ENCODE results near the gene PDE4C. TPM values are rescaled to one million over a fixed set of nuclear protein-coding genes. Genes with fewer than 3 reads are reported as not detected.
A peak's percentile ranks its signal among the peaks of the same experiment; 100 is the strongest.

PDE4C gene
- total and polyA plus RNA-seq, 8 donors = 0.12 to 1.3 (median 0.37) TPM; not detected in 1

DNA sequence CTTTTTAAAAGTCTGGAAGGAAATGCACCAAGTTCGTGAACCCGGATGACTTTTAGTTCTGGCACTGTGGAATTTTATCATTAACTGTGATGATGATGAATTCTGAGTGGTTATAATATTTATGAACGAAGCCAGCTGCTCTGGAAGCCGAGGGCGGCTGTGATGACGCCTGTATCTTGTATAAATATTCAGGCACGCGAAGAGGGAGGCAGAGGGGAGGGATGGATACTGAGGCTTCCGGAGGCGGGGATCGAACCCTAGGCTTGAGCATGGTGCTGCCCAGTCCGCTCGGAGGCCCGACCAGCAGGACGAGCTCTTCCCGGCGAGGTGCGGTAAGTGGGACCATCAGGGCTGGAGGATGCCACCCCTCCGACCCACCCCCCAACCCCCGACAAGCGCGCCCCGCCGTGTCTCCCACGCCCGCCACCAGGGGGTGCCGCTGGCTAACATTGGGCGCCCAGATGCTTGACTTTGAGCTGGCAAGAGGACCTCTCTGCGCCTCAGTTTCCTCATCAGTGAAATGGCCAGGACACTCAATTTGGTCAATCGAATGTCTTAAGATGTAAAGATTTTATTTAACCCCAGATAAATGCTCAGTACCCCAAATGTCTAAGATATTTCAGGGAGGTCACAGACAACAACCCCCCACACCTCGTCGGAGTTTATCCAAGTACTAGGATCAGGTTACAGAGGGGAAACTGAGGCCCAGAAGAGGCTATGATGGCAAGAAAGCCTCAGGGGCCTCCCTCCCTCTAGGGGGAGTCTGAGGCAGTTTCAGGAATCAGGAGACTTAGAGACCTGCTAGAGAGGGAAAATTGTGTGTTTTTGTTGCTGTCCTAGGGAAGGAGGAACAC lies 17.9 kb downstream of the PDE4C start:
- DNase-seq = peak in 1 of 6 donors; percentile 48
- TF ChIP-seq, protein P1, sequence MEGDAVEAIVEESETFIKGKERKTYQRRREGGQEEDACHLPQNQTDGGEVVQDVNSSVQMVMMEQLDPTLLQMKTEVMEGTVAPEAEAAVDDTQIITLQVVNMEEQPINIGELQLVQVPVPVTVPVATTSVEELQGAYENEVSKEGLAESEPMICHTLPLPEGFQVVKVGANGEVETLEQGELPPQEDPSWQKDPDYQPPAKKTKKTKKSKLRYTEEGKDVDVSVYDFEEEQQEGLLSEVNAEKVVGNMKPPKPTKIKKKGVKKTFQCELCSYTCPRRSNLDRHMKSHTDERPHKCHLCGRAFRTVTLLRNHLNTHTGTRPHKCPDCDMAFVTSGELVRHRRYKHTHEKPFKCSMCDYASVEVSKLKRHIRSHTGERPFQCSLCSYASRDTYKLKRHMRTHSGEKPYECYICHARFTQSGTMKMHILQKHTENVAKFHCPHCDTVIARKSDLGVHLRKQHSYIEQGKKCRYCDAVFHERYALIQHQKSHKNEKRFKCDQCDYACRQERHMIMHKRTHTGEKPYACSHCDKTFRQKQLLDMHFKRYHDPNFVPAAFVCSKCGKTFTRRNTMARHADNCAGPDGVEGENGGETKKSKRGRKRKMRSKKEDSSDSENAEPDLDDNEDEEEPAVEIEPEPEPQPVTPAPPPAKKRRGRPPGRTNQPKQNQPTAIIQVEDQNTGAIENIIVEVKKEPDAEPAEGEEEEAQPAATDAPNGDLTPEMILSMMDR (IDR thresholded peaks at IDR 0.05) = peak in 3 of 4 donors; percentile 26 to 47 (median 35)
- no peaks in the 10 kb centered on the region for H3K27me3 ChIP-seq
- no peaks in the 10 kb centered on the region for H3K9me3 ChIP-seq
- H3K36me3 ChIP-seq = no peaks in the 10 kb centered on the region
- intact Hi-C loops (cut with DNase I) = no loop called here
- no peak for ATAC-seq
- 14 to 15% methylated on average over 32 of the region's 32 CpGs for WGBS, 2 donors
- no peak overlapping the region for H3K4me3 ChIP-seq
- H3K27ac ChIP-seq = no peak overlapping the region
- FAIRE-seq = no peak
- H3K4me1 ChIP-seq = no peaks in the 10 kb centered on the region

DNA sequence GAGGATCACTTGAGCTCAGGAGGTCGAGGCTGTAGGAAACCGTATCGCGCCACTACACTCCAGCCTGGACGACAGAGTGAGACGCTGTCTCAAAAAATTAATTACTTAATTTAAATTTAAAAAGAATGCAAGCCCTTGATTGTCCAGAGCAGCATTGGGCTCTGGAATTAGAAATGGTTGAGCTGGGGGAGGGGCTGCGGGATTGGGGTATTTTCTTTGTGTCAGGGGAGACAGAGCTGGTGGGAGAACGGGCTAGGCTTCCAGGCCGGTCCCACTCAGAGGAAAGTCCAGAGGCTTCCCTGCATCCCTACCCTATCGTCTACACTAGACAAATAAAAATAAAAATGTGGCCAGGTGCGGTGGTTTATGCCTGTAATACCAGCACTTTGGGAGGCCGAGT lies 20.2 kb downstream of the PDE4C start:
- no peak for ATAC-seq
- H3K4me3 ChIP-seq = no peak overlapping the region
- H3K9me3 ChIP-seq = no peaks in the 10 kb centered on the region
- WGBS, 2 donors = 89% methylated on average over 12 of the region's 12 CpGs
- DNase-seq = no peak
- H3K27ac ChIP-seq = no peak overlapping the region
- peaks cover 0 to 3% (median 0%) of the 10 kb centered on the region in 3 donors for H3K4me1 ChIP-seq
- no peaks in the 10 kb centered on the region for H3K36me3 ChIP-seq
- TF ChIP-seq, protein P1 (IDR thresholded peaks at IDR 0.05) = no peak
- intact Hi-C loops (cut with DNase I) = no loop called here
- FAIRE-seq = no peak
- no peaks in the 10 kb centered on the region for H3K27me3 ChIP-seq

DNA sequence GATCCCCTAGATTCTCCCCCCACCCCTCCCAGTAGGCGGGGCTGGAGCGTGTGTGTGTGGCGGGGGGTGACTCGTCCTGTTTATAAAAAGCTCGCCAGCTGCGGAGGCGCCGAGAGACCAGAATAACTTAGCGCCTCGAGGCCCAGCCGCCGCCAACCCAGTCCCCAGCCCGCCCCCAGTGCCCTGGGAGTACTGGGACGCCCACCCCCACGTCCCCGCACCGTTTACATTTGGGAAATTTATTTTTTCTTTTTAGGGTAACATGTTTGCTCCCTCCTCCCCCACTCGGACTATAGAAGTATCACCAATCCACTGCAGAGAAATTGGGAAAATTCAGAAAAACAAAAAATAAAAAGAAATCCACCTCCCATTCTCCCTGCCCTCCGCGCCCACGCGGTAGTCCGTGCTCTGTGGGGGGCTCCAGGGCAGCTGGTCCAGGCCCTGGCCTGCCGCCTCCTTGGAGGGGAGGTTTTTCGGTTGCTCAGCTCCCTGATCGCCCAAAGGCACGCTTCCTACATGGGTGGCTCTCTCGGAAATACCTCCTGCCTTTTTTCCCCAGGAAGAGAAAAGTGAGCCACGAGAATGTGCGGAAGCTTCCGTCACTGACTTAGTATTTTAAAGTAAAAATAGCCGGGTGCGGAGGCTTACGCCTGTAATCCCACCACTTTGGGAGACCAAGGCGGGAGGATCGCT lies 20.9 kb downstream of the PDE4C start:
- FAIRE-seq (no peak), ATAC-seq (peak; percentile 9 to 43 (median 30)), DNase-seq (peak; percentile 62 to 86 (median 78))
- TF ChIP-seq, protein P1 (IDR thresholded peaks at IDR 0.05) = no peak
- H3K4me1 ChIP-seq = peaks cover 0 to 3% (median 0%) of the 10 kb centered on the region in 3 donors
- H3K27ac ChIP-seq = peak overlapping the region; percentile 60 to 89 (median 87)
- no peaks in the 10 kb centered on the region for H3K36me3 ChIP-seq
- intact Hi-C loops (cut with DNase I) = no loop called here
- peak overlapping the region; percentile 16 to 51 (median 45) for H3K4me3 ChIP-seq
- no peaks in the 10 kb centered on the region for H3K27me3 ChIP-seq
- WGBS, 2 donors = 40 to 43% methylated on average over 32 to 36 of the region's 36 CpGs
- no peaks in the 10 kb centered on the region for H3K9me3 ChIP-seq

DNA sequence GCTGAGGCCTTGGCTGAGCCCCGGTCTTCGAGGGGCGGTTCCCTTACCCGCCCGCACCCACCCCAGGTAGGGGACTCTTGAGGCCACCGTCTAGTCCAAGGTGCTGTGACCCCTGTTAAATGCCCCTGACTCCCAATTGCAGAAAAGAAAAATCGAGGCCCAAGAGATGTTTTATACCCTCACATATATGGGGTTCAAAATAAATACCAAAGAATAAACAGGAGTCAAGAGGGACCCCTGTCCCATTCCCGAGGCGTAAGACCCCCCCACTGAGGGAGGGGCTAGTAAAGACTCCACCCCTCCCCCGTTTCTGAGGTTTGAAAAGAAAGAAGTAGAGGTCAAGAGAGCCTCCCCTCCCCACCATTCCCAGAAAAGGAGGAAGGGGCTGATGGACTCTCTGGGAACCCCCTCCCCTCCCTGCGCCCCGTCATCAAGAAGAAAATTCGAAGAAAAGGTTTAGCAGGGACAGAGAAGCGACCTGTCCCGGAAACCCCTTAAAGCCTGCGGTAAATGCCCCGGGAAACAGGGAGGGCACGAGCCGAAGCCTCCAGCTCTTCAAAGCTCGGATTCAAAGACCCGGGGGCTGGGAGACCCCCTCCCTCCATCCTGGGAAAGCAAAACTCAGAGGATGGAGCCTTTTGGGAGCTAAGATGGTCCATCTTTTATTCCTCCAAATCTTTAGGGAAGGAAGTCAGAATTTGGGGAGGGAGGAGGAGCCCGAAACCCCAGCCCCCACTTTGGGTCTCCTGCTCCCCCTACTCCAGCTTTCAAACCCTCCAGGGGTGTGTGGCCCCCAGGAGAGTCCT lies 21.6 kb downstream of the PDE4C start:
- Histone ChIP-seq H3K27me3 (no peaks in the 10 kb centered on the region), H3K27ac (peak overlapping the region; percentile 60 to 89 (median 87)), H3K36me3 (no peaks in the 10 kb centered on the region), H3K9me3 (no peaks in the 10 kb centered on the region), H3K4me1 (peaks cover 0 to 3% (median 0%) of the 10 kb centered on the region in 3 donors), H3K4me3 (peak overlapping the region; percentile 16 to 51 (median 45))
- 0 to 1% methylated on average over 22 of the region's 22 CpGs for WGBS, 2 donors
- TF ChIP-seq, protein P1 (IDR thresholded peaks at IDR 0.05) = no peak
- peak in 3 of 6 donors; percentile 71 to 74 (median 74) for DNase-seq
- ATAC-seq = peak; percentile 12 to 49 (median 38)
- no peak for FAIRE-seq
- intact Hi-C loops (cut with DNase I) = no loop called here

Data from pancreas (tissue), 10 donors.